IPS-NIHi11 (cell line): ENCODE results near the gene LRRC1.
A peak's percentile ranks its signal among the peaks of the same experiment; 100 is the strongest.

ENCODE experiments used
- DNase-seq: peaks from one replicate; pipeline ENCODE4 v3.0.0; 2012; ENCODE audit warnings: mixed read lengths, low spot score

Gene LRRC1

GRCh38 chr6:53889365-53889764 lies 94.6 kb downstream of the LRRC1 start:
- no peak for DNase-seq

DNA sequence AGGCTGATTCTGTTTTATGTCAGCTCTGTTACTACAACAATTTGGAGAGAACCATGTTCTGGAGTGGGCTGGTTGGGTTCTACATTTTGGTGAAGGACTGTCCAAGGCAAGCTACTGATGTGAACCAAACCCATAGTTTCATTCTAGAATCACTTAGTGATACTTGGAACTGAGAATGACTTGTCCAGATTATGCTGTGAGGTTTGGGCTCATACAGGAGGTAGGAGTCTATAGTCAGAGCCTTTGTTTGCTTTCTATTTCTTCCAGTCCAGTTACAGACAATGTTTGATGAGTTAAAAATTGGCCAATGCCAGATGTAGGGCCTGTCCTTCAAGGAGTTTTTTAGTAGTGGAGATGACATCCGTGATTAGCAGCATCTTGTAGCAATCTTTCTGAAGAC lies 97.9 kb downstream of the LRRC1 start:
- DNase-seq = no peak

- no peak for DNase-seq
Observed at GRCh38 chr6:53894091-53894490, 99.3 kb downstream of the LRRC1 start.

DNA sequence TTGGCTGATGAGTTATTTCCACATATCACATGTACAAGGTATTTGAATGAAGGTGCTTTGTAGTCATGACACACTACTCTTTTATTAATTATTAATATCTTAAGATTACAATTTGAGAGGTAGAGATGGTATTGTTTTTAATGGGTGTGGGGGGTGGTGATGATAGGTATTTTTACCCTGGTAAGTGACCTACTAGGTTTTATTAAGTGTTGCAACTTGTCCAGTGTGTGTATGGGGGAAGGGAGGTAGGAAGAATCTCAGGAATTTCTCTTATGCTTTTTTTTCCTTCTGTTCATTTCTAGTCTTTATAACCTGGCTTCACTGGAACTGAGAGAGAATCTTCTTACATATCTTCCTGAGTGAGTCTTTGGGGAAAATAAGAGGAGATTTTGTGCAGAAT lies 101.4 kb downstream of the LRRC1 start:
- DNase-seq = no peak

DNA sequence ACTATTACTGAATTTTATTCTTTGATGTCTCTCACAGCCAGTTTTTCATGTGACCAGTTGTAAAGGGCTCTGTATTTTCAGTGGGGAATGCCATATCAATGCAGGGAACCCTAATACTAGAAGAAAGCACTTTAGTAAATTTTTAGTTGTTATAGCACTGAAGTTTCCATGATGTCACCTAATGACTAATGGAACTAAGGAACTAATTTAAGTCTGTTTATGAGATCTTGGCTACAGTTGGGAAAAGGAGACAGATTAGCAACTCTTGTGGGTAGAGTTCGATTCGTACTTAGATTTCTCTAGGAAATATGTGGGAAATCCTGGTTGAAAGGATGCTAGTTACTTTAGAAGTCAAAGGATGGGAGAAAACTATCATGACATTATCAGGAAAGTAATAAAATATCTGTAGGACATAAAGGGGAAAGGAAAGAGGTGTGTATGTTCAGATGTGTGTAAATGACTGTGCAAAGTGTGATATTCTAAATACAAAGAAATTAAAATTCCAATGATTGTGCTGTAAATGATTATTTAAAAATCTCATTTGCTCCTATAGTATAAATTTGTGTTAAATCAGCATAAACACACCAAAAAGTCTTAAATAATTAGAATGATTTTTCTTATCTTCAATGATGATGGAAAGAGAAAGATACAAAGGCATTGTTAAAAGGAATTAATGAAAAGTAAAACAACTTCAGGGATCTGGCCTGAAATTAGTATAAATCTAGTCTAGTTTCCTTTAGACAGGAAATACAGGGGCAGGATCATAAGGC lies 103.4 kb downstream of the LRRC1 start:
- DNase-seq = no peak

DNA sequence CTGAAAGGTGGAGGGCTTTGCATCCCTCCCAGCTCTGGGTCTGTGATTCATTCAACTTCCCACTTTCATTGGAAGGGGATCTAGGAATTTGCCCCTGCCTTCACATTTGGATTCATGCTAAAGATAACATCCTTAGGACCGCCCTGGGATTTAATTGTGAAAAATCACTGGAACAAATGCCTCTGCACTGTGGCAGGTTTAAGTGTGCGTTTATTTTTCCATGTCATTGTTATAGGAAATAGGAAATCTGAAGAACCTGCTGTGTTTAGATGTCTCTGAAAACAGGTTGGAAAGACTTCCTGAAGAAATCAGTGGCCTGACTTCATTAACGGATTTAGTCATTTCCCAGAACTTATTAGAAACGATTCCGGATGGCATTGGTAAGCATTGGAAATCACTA lies 104.7 kb downstream of the LRRC1 start:
- no peak for DNase-seq

DNA sequence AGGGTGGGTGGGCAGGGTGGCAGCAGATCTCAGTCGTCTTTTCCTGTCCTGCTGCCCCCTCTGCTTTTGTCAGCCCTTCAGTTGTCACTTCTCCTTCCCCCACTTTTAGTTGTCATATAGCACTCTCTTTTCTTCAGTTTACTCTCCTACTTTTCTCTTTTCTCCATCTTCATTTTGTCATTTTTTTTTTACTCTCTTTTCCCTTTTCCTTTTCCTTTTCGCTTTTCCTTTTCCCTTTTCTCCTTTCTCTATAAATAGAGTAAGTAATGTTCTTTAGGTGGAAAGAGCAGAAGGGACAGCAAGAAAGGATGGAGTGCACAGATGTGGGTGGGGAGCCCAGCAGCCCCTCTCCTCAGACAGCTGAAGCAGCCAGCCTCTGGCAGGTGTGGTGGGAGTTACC lies 108.6 kb downstream of the LRRC1 start:
- no peak for DNase-seq

- DNase-seq = no peak
Observed at GRCh38 chr6:53906103-53906502, 111.3 kb downstream of the LRRC1 start.

DNA sequence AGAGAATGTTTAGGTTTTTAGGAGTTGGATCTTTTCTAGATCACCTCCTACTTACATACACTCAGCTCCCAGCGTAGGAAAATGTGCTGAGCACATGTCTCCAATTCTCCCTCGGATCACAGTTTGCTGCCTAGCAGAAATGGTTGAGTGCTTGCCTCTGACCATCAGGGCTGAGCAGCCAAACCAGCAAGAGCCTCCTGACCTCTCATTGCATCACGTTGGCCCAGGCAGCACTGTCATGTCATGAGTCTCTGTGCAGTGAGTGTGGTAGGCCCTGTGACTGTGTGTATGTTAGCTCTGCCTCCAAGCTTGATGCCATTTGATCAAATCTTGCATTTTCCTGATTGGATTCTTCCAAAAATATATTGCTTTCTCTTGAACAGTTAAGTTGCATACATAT lies 112.0 kb downstream of the LRRC1 start:
- no peak for DNase-seq

DNA sequence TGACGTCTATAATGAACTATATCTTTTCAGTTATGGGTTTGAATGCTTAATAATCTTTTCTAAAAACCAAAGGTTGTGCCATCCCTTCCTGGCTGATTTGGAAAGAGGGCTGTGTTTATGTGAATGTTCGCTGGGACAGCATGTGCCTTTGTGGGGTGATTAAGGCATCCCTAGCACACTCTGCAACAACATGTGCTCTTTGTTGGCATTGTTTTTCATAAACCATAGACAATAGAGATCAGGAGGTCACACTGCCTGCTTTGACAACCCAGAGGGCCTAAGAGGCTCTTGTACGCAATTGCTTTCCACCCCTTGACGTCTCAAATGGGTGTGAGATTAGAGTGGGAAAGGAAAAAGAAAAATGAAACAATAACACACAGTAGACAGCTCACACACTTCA lies 116.0 kb downstream of the LRRC1 start:
- no peak for DNase-seq

DNA sequence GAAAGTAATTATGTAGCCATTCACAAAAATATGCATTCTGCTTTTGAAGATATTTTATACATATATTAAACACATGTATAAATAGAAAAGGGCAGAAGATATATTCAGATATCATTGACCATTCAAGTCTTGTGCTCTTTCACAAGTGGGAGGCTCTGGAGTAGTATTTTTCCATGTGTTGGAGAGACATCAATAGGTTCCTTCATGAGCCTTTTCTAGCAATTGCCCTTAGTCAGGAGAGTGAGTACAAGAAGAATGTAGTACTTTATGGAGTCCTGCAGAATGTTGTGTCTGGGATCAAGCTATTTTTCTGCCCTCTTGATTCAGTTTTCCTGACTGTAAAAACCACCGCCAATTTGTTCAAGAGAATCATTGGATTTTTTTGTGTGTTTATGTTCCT lies 117.9 kb downstream of the LRRC1 start:
- DNase-seq = no peak

DNA sequence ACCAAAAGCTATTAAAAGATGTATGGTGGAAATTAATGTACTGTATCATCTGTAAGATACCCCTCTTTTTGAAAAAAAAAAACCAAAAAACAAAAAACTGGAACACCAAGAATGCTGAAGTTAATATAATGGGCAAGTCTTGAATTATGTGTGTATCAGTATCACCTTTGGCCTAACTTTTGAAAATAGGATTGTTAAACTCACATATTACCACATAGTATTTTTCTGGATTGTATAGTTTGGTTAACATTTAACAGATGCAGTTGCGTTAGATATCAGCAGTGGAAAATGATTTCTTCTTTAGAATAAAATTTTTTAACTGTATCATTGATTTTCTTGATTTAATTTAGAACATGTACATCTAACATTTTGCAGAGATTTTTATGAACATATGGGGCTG lies 118.5 kb downstream of the LRRC1 start:
- DNase-seq = no peak

DNA sequence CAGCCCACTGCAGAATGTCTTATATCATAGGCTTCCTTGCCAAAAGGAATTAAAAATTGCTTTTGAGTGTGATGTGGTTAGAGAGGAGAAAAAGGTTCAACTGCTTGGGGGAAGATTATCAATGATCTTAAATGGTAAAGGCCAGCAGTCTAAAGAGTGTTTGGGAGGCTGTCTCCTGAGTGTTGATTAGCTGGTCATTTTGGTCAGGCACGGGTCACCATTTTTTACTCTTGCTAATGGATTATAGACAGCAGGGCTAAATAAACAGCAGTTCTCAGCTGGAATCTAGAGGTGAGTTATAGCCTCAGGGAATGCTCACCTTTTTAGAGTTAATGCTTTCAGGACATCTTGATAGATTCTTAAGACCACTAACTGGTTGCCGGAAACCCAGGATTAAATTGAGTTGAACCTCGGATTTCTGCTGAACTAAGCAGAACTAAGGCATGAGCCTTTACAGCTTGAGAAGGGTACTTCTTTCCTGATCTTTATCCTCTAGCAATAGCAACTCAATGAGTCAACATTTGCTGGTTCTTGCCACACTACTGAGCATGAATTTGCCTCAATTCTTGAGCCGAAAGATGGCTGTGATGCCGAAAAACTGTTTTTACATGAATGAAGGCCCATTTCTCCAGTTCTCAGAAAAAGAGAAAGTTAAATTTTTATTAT lies 120.4 kb downstream of the LRRC1 start:
- no peak for DNase-seq

GRCh38 chr6:53916804-53917463 lies 122.1 kb downstream of the LRRC1 start:
- no peak for DNase-seq

DNA sequence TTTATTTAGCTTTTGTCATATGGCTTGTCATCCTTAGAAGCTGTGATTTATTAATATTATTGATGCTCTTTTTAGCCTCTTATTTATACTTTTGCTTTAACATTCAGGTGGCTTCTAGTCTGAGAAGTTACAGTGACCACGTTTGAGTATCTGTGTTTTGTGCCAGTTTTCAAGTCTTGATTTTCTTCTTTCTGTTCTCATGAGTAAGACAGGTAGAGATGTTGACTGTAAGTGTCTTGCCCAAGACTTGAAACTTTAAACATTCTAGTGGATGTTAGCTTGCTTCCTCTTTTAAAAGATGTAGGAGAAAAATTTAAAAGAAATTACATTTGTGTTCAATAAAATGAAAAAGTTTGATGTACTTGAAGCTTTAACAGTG lies 122.6 kb downstream of the LRRC1 start:
- no peak for DNase-seq

GRCh38 chr6:53918854-53919510 lies 124.2 kb downstream of the LRRC1 start:
- DNase-seq = no peak

GRCh38 chr6:53919881-53920360 lies 125.1 kb downstream of the LRRC1 start:
- no peak for DNase-seq

DNA sequence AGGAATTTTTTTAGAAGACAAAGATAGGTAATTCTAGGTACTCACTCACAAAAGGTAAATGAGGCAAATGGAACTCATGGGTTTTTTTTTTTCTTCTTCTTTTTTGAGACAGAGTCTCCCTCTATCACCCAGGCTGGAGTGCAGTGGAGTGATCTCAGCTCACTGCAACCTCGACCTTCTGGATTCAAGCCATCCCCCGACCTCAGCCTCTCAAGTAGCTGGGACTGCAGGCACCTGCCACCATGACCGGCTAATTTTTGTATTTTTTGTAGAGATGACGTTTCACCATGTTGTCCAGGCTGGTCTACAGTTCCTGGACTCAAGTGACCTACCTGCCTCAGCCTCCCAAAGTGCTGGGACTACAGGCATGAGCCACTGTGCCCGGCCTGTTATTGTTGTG lies 126.1 kb downstream of the LRRC1 start:
- DNase-seq = no peak

GRCh38 chr6:53921639-53922038 lies 126.8 kb downstream of the LRRC1 start:
- no peak for DNase-seq

DNA sequence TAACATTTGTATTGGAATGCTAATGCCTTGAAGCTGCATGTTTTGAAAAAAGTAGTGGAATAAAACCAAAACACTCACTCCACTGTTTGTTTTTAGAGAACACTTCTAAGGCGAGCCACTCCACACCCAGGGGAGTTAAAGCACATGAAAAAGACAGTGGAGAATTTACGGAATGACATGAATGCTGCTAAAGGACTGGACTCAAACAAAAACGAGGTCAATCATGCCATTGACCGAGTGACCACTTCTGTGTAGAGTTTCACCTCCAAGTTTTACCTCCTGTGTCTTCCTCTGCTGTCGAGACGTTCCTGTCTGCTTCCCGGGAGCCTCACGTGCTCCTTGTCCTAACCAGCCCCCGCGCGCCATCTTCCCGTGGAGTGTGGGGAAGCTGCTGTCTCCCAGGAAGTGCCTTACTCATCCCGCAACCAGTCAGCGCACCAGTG lies 127.8 kb downstream of the LRRC1 start:
- peak; percentile 23 for DNase-seq

DNA sequence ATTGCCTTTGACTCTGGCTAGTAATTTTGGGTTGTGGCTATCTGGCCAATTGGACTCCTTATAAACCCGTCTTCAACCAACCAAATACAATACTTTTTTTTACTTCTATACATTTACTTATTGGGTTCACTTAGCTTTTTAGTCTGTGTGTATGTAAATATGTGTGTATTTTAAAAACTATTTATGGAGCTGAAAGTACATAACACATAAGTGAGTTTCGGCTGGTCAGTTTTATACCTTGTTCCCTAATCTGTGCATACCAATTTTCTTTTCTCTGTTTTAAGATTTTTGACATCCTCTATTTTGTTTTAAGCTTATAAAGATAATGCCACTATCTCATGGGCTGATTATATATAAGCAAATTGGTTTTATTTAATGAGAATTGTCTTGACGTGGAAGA lies 129.5 kb downstream of the LRRC1 start:
- no peak for DNase-seq

DNA sequence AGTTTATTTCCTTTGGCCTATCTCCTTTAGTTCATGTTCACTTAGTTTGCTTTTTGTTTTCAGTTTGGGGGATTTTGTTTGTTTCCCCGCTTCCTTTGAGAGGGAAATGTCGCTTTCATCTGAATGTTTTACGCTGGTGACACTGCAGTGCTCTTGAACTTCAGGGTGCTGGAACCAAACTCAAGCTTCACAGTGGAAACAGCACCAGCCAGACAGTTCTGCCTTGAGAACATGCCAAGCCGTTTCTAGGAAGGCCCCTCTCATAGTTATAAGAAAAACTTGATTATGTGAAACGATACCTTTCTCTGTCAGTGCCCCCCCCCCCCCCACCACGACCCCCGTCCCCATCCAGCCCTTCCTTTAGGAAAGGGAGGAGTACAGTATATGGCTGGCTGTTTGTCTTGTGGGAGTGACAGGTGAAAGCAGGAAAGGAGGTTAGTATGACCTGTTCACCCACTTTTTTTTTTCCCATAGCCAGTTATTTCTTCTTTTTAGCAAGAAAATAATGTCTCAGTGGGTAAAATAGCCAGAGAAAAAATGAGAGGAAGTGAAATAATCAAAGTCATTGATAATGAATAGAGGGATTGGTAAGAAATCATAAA lies 130.1 kb downstream of the LRRC1 start:
- no peak for DNase-seq
